ENCODE results near the gene LGI1.

LGI1 gene

DNA sequence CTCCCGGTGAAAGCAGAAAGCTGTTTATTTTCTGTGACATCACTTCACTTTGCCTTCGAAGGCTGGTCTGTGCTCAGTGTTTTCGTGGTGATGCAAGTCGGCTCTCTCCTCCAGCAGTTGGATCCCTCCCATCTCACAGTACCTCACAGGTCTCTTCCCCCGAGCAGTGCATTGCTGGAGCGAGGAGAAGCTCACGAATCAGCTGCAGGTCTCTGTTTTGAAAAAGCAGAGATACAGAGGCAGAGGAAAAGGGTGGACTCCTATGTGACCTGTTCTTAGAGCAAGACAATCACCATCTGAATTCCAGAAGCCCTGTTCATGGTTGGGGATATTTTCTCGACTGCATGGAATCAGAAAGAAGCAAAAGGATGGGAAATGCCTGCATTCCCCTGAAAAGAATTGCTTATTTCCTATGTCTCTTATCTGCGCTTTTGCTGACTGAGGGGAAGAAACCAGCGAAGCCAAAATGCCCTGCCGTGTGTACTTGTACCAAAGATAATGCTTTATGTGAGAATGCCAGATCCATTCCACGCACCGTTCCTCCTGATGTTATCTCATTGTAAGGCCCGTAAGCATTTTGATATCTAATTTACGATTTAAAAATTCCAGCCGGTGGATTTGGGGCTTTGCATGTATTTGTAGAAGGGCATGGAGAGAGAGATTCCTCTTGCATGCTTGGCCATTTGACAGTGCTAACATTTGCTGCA lies at the start of gene LGI1:
Gene LGI1 (plus strand): TSS at position 136 of the 707 bp plus-strand sequence. CDS start 209 bp downstream, at position 345.
- DNase-seq (ENCODE audit: low read depth), result no peak

DNA sequence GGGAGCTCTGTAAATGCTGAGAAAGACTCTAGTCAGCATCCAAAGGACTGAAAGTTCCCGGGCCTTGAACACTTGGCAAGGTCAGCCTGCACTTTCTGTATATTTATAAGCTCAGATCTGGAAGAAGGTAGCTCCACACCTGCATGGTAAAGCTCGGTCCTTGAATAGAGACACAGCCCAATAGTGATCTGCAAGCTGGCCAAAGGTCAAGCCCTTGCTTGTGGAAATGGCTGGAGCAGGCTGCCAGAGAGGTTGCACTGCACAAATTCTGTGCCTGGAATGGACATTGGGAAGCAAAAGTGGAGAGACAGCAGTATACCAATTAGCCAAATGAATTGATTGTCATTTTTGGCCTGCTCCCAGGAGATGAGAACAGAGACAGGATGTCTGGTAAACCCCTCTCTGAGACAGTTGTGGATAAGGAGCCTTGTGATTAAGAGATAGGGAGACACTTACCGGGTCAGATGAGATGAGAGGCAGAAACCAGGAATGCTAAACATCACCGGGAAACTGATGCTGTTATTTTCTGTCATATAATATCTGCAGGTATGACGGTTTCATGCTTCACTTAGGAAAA lies 47.3 kb upstream of the LGI1 start:
- DNase-seq (ENCODE audit: low read depth), result no peak

GRCh38 chr10:93711891-93712290 lies 45.8 kb upstream of the LGI1 start:
- DNase-seq (ENCODE audit: low read depth), result no peak

DNA sequence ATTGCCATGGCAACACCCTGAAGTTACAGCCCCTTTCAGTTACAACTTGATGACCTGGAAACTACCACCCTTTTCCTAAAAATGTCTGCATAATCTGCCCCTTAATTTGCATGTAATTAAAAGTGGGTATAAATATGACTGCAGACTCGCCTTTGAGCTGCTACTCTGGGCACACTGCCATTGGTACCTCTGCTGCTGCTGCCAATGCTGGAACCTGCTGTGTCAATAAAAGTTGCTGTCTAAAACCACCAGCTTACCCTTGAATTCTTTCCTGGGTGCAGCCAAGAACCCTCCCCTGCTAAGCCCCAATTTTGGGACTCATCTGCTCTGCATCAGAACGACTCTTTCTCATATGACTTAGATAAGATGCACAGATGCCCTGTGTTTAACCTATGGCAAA lies 45.1 kb upstream of the LGI1 start:
- DNase-seq (ENCODE audit: low read depth), result no peak

DNA sequence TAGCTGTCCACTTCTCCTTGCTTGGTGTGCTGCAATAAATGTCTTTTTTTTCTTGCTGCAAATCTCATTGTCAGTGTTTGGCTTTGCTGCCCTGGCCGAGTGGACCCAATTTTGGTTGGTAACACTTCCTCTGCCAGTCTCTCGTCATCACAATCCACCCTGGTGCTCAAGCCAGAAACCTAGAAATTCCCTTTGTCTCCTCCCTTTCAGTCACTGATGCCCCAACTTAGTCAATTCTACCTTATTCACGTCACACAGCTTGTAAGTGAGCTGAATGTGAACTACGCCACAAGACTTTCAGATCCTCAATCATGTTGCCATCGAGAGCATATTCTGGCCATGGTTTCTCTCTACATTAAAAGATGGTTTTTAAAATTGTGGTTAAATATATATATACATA lies 42.4 kb upstream of the LGI1 start:
- DNase-seq (ENCODE audit: low read depth), result no peak

DNA sequence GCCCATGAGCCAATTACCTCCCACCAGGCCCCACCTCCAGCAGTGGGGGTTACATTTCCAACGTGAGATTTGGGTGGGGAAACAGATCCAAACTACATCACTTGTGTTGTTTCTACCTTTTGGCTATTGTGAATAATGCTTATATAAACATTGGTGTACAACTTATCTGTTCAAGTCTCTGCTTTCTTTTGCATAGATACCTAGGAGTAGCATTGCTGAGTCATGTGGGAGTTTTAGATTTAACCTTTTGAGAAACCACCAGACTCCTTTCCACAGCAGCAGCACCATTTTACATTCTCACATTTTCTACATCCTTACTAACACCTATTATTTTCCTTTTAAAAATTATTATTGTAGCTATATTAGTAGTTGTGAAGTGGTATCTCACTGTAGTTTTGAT lies 41.0 kb upstream of the LGI1 start:
- no peak for DNase-seq (ENCODE audit: low read depth)

DNA sequence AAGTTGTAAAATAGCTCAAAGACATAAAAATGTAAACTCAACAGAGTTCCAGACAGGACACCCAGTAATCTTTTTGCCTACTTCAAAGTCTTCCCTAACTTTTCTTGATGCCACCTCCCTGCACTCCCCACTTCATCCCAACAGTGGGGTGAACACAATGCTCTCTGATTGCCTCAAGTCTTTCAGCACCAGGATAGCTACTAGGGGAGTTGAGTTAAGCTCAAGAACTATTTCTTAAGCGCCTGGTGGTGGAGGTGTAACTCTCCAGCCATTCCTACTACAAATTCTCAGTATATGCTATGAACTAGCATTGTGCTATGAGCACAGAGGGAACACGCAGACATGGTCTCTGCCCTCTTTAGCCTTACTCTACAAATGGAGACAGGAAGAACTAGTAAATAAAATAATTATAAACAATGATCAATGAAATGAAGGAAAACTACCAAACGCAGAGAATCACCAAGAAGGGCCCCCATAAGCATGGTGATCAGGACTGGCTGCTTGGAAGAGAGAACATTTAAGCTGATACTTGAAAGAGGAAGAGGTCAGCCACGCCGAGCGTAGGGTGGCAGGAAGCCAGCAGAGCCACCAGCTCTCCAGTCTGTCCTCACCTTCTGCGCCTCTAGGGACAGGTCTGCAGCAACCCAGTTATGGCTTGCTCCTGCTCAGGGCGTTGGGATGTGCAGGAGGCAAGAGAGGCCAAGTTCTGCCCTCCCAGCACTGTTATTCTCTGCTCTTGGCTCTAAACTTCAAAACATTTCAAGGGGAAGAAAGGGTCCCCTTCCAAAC lies 38.6 kb upstream of the LGI1 start:
- no peak for DNase-seq (ENCODE audit: low read depth)

- no peak for DNase-seq (ENCODE audit: low read depth)
Observed at GRCh38 chr10:93719901-93720300, 37.8 kb upstream of the LGI1 start.

GRCh38 chr10:93722550-93722949 lies 35.2 kb upstream of the LGI1 start:
- no peak for DNase-seq (ENCODE audit: low read depth)

- no peak for DNase-seq (ENCODE audit: low read depth)
Observed at GRCh38 chr10:93723153-93723552, 34.6 kb upstream of the LGI1 start.

GRCh38 chr10:93726024-93726423 lies 31.7 kb upstream of the LGI1 start:
- no peak for DNase-seq (ENCODE audit: low read depth)

DNA sequence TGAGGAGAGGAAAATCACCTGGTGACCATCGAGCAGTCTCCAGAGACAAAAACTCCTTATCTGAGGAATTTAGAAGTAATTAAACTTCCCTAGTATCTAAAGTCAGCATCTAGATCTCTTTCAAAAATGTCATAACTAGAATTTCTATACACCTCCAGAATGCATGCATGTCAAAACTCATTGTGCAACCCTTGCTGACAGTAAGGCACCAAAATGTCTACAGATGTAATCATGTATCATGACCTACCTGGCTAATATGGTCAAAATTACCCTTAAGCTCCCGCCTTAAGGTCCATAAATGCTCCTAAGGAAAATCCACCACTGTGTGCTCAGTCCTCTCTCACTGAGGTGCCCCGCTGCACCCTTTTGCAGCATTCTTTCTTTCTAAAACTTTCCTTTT lies 16.4 kb upstream of the LGI1 start:
- DNase-seq (ENCODE audit: low read depth), result no peak

DNA sequence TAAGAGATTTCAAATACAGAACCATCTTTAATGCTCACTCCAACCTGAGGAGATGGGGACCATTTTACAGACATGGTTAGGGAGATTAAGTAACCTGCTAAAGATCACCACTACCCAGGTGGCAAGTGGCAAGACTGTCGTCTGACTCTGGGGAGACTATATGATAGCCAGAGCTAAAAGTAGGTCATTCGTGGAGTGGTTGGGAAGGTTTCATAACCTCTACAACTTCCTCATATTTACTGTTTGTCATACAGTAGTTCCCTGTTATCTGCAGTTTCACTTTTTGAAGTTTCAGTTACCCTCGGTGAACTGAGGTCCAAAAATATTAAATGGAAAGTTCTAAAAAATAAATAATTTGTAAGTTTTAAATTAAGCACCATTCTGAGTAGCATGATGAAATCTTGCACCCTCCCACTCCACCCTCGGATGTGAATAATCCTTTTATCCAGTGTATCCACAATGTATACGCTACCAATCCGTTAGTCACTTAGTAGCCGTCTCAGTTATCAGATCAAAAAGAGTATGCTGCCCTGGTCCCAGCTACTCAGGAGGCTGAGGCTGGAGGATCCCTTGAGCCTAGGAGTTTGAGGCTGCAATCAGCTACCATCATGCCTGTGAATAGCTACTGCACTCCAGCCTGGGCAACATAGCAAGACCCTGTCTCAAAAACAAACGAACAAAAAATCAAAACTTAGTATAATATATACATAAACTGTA lies 14.9 kb upstream of the LGI1 start:
- DNase-seq (ENCODE audit: low read depth), result no peak

DNA sequence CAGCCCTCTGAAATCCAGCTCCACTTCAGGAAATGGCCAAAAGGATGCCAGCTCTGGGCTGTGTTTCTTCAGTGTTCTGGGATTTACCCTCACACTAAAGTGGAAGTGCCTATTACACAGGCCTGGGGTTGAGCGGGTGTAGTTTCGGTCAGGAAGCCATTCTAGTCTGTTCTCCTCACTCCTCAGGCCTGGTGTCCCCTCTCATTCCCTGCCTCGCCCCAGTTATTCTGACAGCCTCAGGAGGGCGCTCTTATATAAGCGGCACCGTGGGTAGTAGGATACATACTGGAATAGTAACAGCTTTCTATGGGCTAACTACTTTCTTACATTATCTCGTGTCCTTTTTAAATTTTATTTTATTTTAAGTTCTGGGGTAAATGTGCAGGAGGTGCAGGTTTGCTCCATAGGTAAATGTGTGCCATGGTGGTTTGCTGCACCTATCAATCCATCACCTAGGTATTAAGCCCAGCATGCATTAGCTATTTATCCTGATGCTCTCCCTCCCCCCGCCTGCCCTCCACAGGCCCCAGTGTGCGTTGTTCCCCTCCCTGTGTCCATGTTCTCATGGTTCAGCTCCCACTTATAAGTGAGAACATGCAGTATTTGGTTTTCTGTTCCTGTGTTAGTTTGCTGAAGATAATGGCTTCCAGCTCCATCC lies 12.2 kb upstream of the LGI1 start:
- DNase-seq (ENCODE audit: low read depth), result no peak

DNA sequence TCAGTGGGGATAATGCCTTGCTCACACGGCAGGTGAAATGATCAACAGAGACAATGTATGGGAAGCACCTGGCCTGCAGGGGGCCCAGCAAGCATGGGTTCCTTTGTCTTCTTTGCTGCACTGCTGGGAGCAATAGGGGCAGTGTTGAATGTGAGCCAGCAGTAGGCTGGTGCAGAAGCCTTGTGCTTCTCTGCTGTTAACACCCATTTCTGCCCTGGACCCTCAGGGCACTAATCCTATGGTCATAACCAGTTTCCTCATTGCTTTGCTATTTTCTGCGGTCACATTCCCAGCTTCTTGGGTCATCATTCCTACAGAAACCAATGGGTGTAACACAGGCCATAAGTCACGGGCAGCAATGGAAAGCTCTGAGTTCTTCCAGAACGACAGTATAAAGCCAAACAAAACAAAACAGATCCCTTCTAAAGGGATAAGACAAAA lies 10.9 kb upstream of the LGI1 start:
- no peak for DNase-seq (ENCODE audit: low read depth)

- DNase-seq (ENCODE audit: low read depth), result no peak
Observed at GRCh38 chr10:93749218-93749799, 8.4 kb upstream of the LGI1 start.

GRCh38 chr10:93751124-93751523 lies 6.6 kb upstream of the LGI1 start:
- no peak for DNase-seq (ENCODE audit: low read depth)

- no peak for DNase-seq (ENCODE audit: low read depth)
Observed at GRCh38 chr10:93751832-93752231, 5.9 kb upstream of the LGI1 start.

GRCh38 chr10:93752761-93753160 lies 5.0 kb upstream of the LGI1 start:
- no peak for DNase-seq (ENCODE audit: low read depth)

- DNase-seq (ENCODE audit: low read depth), result no peak
Observed at GRCh38 chr10:93753621-93754250, 4.0 kb upstream of the LGI1 start.

DNA sequence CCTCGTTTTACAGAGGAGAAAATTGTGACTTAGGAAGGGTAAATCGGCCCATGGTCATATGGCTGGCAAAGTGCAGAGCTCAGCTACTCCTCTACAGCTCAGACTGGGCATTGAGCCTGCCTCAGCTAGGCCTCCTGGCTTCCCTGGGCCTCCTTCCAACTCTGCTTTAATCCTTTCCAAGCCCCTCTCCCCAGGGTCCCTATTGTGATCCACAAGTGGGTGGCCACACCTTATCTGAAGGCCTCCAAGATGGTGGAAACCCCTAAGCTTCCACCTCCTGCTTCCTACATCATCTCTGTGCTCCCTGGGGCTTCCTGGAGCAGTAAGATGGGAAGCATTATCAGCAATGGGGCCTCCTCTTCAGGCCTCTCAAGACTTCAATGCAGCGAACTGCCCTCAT lies 3.0 kb upstream of the LGI1 start:
- DNase-seq (ENCODE audit: low read depth), result no peak
